ENCODE results near the gene DBN1. TPM values are rescaled to one million over a fixed set of nuclear protein-coding genes. Genes with fewer than 3 reads are reported as not detected.

Gene DBN1
- total and polyA plus RNA-seq, 2 donors (not counting 1 experiment from before 2014, with no cell fraction given): 1.4 to 1.9 TPM

- peaks cover 0 to 14% (median 0%) of the 10 kb centered on the region in 4 experiments for H3K27me3 ChIP-seq (replicated peaks in 1 of 4; ENCODE audit: control extremely low read depth in 1 of 4, control insufficient read depth in 3 of 4, insufficient read depth in 4 of 4, low read length in 3 of 4)
- TF ChIP-seq CTCF (IDR thresholded peaks at IDR 0.05) (no peak), EZH2 (IDR thresholded peaks at IDR 0.05; ENCODE audit: borderline replicate concordance, insufficient read depth, low read depth, low read length, poor library complexity, severe bottlenecking) (no peak)
- H4K20me1 ChIP-seq (ENCODE audit: control insufficient read depth, insufficient read depth, low read length, poor library complexity, severe bottlenecking): peaks cover 40% of the 10 kb centered on the region
- intact Hi-C loops (cut with micrococcal nuclease): no loop called here
- POLR2A ChIA-PET: interaction anchor here (1.3 to 10.8 kb wide), 5 partner anchors 13 to 98 kb away, joined by 4 to 103 read pairs (median 5); partner anchors contain the start of genes GRK6 and LMAN2
- H2AFZ ChIP-seq (ENCODE audit: insufficient read depth, low read depth, low read length, poor library complexity, severe bottlenecking): no peak overlapping the region
- no peak overlapping the region for H3K4me3 ChIP-seq (ENCODE audit: control extremely low read depth in 1 of 5, extremely low read depth in 1 of 5, insufficient read depth in 1 of 5, low read depth in 2 of 5, low read length in 4 of 5)
- CTCF ChIA-PET: interaction anchor here (1.3 to 21.3 kb wide), 8 partner anchors 6 to 80 kb away, joined by 3 to 628 read pairs (median 8); partner anchors contain the start of genes F12, GRK6 and PFN3
- 82% methylated on average over 15 of the region's 18 CpGs for WGBS (ENCODE audit: insufficient coverage)
- no peak overlapping the region for H3K9ac ChIP-seq (ENCODE audit: low read length)
- peaks cover 57% of the 10 kb centered on the region for H3K4me1 Mint-ChIP-seq
- H3K36me3 ChIP-seq (replicated peaks in 1 of 2; ENCODE audit: control extremely low read depth in 1 of 2, control insufficient read depth in 1 of 2, extremely low read depth in 1 of 2, insufficient read depth in 2 of 2, low read length in 1 of 2): no peaks in the 10 kb centered on the region
- no peak for DNase-seq
- no peak overlapping the region for H3K27ac ChIP-seq (ENCODE audit: low read length in 2 of 2)
- no peak for ATAC-seq (ENCODE audit: low read depth)
- peaks cover 48 to 63% of the 10 kb centered on the region in 2 donors for H3K4me1 ChIP-seq (ENCODE audit: control insufficient read depth in 2 of 2, insufficient read depth in 2 of 2, low read length in 2 of 2)
- no peak overlapping the region for H3K4me2 ChIP-seq (replicated peaks; ENCODE audit: low read depth, low read length, poor library complexity, severe bottlenecking)
- H3K27me3 Mint-ChIP-seq: no peaks in the 10 kb centered on the region
- H3K79me2 ChIP-seq (ENCODE audit: control insufficient read depth, insufficient read depth, low read length): peaks cover 21% of the 10 kb centered on the region
- no peak overlapping the region for H3K4me3 Mint-ChIP-seq
- H3K27ac Mint-ChIP-seq: no peak overlapping the region
- no peaks in the 10 kb centered on the region for H3K9me3 Mint-ChIP-seq (ENCODE audit: insufficient read depth)
- no peaks in the 10 kb centered on the region for H3K9me3 ChIP-seq (ENCODE audit: control extremely low read depth in 1 of 3, control insufficient read depth in 2 of 3, insufficient read depth in 1 of 3, low read length in 2 of 3)
Measured at GRCh38 chr5:177449140-177450061, 24.0 kb downstream of the DBN1 start.

Measured in B cell (primary cell).